NCI-H82 treated with DMSO at 0.1 percent for 48 hours (cell line): ENCODE results near the gene RNF126.
"Not testable (repeated sequence)": the region's sequence is repeated elsewhere in the genome, so short reads cannot be mapped to it uniquely, and the experiment has no call there.

Source experiments
- DNase-seq: peaks from one replicate; lab custom pipeline; 2025; ENCODE audit not compliant: unreplicated experiment; lab: John Stamatoyannopoulos, UW

RNF126 gene

GRCh38 chr19:616062-616700 lies 46.8 kb downstream of the RNF126 start:
- DNase-seq, result no peak

- no peak for DNase-seq
These were observed 47.4 kb downstream of the RNF126 start for GRCh38 chr19:615619-616018.

- no peak for DNase-seq
These were observed 49.1 kb downstream of the RNF126 start for GRCh38 chr19:613732-614567.

GRCh38 chr19:612941-613340 lies 50.1 kb downstream of the RNF126 start:
- no peak for DNase-seq

GRCh38 chr19:611481-611868 lies 51.5 kb downstream of the RNF126 start:
- DNase-seq, result no peak

- DNase-seq, result peak; percentile 48
These were observed 52.1 kb downstream of the RNF126 start for GRCh38 chr19:610801-611480.

- DNase-seq, result no peak
These were observed 52.8 kb downstream of the RNF126 start for GRCh38 chr19:610071-610800.

GRCh38 chr19:609004-609346 lies 54.0 kb downstream of the RNF126 start:
- DNase-seq, result no peak

- no peak for DNase-seq
These were observed 54.6 kb downstream of the RNF126 start for GRCh38 chr19:608155-609003.

GRCh38 chr19:607301-608154 lies 55.5 kb downstream of the RNF126 start:
- no peak for DNase-seq

- not testable (repeated sequence) for DNase-seq
These were observed 57.7 kb downstream of the RNF126 start for GRCh38 chr19:605061-605971.

GRCh38 chr19:604355-604754 lies 58.7 kb downstream of the RNF126 start:
- no peak for DNase-seq

- not testable (repeated sequence) for DNase-seq
These were observed 59.2 kb downstream of the RNF126 start for GRCh38 chr19:603779-604178.

- DNase-seq, result not testable (repeated sequence)
These were observed 59.7 kb downstream of the RNF126 start for GRCh38 chr19:603302-603639.

GRCh38 chr19:602391-603301 lies 60.4 kb downstream of the RNF126 start:
- no peak for DNase-seq

GRCh38 chr19:601790-602189 lies 61.2 kb downstream of the RNF126 start:
- DNase-seq, result no peak

GRCh38 chr19:601310-601709 lies 61.7 kb downstream of the RNF126 start:
- DNase-seq, result no peak
